Activated CD8-positive, alpha-beta memory T cell treated with anti-CD3 and anti-CD28 coated beads for 36 hours (primary cell): Measurements from ENCODE around the gene GUCY2D. TPM values are rescaled to one million over a fixed set of nuclear protein-coding genes. Genes with fewer than 3 reads are reported as not detected.
"Not testable (repeated sequence)": the region's sequence is repeated elsewhere in the genome, so short reads cannot be mapped to it uniquely, and the experiment has no call there.

Source experiments
- CTCF ChIA-PET: fragments of 350-600 bp; sonication (Branson Sonifier 250); formaldehyde crosslinking; loops from one replicate; lab custom pipeline; 2021; ENCODE audit warnings: antibody characterized with exemption; lab: Charles Lee
- POLR2A ChIA-PET: fragments of 350-600 bp; sonication (Branson Sonifier 250); formaldehyde crosslinking; loops from one replicate; lab custom pipeline; 2021; ENCODE audit warnings: antibody characterized with exemption; lab: Charles Lee
- total RNA-seq, 2 experiments: library from RNA; stranded (reverse); gene quantifications; one replicate each; pipeline ENCODE4 v1.2.3, GENCODE V29; 2021

Gene GUCY2D
- total RNA-seq, 2 experiments from 2014 or later = not detected

- CTCF ChIA-PET = interaction anchor here (0.8 kb wide), 1 partner anchor 22 kb away, joined by 4 read pairs; no protein-coding TSS in a partner anchor
- POLR2A ChIA-PET = no interaction called here
Measured at GRCh38 chr17:8012045-8012580, 9.7 kb downstream of the GUCY2D start.

GRCh38 chr17:8012996-8013640 lies 10.7 kb downstream of the GUCY2D start:
- CTCF ChIA-PET = no interaction called here

DNA sequence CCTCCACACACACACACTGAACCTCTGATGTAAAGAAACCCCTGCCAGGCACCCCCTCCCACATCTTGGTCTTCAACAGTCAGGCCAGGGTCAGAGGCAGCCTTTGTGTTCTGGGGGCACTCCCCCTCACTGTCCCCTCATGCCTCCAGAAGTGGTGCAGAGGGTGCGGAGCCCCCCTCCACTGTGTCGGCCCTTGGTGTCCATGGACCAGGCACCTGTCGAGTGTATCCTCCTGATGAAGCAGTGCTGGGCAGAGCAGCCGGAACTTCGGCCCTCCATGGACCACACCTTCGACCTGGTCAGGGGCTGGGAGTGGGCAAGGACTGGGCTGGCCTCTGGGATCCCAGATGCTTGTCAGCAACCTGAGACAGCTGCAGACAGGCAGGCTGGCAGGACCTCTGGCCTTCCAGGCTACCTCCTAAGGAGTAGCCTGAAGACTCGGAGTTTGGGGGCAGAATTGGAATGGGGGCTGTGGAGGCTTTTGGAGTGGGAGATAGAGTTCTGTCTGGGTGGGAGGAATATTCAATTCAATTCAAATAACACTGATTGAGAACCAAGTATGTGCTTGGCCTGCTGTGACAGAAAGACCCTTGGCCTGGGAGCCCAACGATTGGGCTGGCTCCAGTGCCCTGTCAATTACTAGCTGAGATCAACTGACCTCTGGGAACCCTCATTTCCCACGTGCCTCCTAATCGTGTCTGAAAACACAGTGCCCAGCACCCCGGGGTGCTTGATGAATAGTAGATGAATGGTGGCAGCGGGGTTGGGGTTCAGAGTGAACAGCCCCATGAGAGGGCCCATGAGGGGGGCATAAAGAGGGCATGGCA lies 11.5 kb downstream of the GUCY2D start:
- ChIA-PET POLR2A (no interaction called here), CTCF (interaction anchor here (0.8 kb wide), 1 partner anchor 27 kb away, joined by 3 read pairs; no protein-coding TSS in a partner anchor)

More at GRCh38 chr17:8012996-8013640, 10.7 kb downstream of the GUCY2D start:
- POLR2A ChIA-PET = no interaction called here

GRCh38 chr17:8014558-8014850 lies 12.1 kb downstream of the GUCY2D start:
- POLR2A ChIA-PET = interaction anchor here (0.5 kb wide), 1 partner anchor 16 kb away, joined by 5 read pairs; no protein-coding TSS in a partner anchor
- CTCF ChIA-PET = interaction anchor here (0.8 kb wide), 1 partner anchor 27 kb away, joined by 3 read pairs; no protein-coding TSS in a partner anchor

- POLR2A ChIA-PET = no interaction called here
- CTCF ChIA-PET = interaction anchor here (1.4 kb wide), 2 partner anchors 26 to 45 kb away, joined by 3 to 4 read pairs; no protein-coding TSS in a partner anchor
Measured at GRCh38 chr17:8015236-8015956, 13.0 kb downstream of the GUCY2D start.

GRCh38 chr17:8015957-8016631 lies 13.7 kb downstream of the GUCY2D start:
- CTCF ChIA-PET = interaction anchor here (1.4 to 3.3 kb wide), 3 partner anchors 25 to 44 kb away, joined by 3 to 14 read pairs (median 4); no protein-coding TSS in a partner anchor
- POLR2A ChIA-PET = no interaction called here

- CTCF ChIA-PET = interaction anchor here (0.7 to 3.3 kb wide), 6 partner anchors 11 to 335 kb away, joined by 3 to 14 read pairs (median 3); no protein-coding TSS in a partner anchor
- POLR2A ChIA-PET = no interaction called here
Measured at GRCh38 chr17:8016632-8017424, 14.4 kb downstream of the GUCY2D start.

GRCh38 chr17:8018436-8018835 lies 16.0 kb downstream of the GUCY2D start:
- POLR2A ChIA-PET = no interaction called here
- CTCF ChIA-PET = interaction anchor here (0.8 to 3.3 kb wide), 5 partner anchors 17 to 61 kb away, joined by 3 to 14 read pairs (median 3); no protein-coding TSS in a partner anchor

DNA sequence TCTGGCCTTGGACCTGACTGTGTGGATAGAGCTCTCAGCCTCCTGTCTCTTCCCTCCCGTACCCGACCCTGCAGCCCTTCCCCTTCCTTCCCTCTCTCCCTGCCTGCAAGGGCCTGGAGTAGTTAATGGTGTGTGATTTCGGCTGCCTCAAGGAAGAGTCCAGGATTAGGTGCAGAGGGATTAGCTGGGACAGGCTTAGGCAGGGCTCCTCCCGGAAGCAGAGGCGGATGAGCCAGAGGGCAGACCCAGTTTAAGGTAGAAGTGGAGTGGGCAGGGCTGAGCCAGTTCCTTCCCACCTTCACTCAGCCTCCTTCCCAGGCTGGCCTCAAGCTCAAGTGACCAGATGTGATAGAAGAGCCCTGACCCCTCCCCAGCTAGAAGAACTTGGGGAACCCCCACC lies 16.8 kb downstream of the GUCY2D start:
- POLR2A ChIA-PET = no interaction called here

DNA sequence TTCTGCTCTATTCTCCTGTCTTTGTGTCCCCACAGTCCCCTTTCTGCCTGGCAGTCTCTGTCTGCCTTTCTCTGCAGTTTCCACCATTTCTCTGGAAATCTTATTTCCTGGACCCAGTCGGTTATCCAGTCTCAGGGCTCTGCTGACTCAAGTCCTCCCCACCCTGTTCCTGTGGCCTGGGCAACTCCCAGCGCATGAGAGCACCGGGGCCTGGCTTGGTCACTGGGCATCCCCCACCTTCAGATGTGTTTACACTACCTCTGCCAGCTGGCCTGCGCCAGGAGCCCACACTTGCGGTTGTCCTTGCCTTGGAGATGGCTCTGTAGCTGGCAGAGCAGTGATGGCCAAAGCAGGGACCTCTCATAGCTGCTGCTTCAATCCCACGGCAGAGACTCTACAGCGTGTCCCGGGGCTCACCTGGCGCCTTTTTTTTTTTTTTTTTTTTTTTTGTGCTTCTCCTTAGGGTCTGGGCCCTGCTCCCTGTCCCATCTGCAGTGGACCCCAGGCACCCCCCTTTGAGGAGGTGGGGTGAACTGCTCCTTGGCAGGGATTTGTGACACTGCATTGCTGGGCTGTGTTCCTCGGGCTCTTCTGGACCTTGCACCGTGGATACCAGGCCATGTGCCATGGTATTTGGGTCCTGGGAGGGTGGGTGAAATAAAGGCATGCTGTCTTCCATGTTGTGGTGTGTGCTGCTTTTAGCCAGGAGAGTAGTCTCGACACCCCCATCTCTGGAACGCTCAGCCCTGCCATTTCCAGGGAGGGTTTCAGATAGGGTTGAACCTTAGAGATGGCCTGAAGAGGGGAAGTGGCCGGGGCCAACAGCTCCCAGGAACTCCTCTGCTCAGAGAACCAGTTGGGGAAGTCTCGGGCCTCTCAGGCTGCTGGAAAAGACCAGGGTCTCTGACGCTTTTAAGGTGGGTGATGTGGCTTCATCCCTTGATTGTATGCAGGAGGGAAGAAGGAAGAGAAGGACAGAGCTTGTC lies 17.5 kb downstream of the GUCY2D start:
- POLR2A ChIA-PET = no interaction called here
- CTCF ChIA-PET = no interaction called here

More for the DNA sequence above, 16.8 kb downstream of the GUCY2D start:
- CTCF ChIA-PET = interaction anchor here (0.8 to 3.3 kb wide), 3 partner anchors 16 to 38 kb away, joined by 3 to 14 read pairs (median 3); no protein-coding TSS in a partner anchor

DNA sequence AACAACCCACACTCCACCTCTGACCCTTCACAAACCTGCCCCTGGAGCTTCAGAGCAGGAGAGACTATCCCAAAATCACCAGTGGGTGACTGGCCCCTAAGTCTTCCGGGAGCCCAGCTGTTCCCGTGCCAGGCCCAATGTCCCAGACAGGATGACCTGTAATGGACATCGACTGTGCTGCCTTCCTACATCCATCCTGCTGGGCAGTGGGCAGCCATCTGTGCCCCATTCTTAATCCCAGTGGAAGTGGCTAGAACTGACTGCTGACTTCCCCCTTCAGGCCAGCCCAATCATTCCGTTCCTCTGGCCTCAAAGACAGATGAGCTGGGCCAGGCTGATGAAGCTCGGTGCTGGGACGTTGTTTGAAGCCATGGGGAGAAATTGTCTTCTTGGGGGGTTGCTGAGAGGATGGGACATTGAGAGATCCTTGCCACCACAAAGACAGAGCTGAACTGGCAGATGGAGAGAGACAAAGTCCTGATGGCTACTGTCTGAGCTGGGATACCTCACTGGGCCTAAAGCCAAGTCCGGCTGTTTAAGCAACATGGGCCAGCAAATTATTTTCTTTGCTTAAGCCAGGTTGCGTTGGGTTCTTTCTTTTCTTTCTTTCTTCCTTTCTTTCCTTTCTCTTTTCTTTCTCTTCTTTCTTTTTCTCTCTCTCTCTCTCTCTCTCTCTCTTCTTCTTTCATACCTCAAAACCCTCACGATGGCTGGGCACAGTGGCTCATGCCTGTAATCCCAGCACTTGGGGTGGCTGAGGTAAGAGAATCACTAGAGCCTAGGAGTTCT lies 18.6 kb downstream of the GUCY2D start:
- POLR2A ChIA-PET = no interaction called here
- CTCF ChIA-PET = interaction anchor here (0.6 to 1.1 kb wide), 2 partner anchors 20 to 30 kb away, joined by 3 read pairs; no protein-coding TSS in a partner anchor

DNA sequence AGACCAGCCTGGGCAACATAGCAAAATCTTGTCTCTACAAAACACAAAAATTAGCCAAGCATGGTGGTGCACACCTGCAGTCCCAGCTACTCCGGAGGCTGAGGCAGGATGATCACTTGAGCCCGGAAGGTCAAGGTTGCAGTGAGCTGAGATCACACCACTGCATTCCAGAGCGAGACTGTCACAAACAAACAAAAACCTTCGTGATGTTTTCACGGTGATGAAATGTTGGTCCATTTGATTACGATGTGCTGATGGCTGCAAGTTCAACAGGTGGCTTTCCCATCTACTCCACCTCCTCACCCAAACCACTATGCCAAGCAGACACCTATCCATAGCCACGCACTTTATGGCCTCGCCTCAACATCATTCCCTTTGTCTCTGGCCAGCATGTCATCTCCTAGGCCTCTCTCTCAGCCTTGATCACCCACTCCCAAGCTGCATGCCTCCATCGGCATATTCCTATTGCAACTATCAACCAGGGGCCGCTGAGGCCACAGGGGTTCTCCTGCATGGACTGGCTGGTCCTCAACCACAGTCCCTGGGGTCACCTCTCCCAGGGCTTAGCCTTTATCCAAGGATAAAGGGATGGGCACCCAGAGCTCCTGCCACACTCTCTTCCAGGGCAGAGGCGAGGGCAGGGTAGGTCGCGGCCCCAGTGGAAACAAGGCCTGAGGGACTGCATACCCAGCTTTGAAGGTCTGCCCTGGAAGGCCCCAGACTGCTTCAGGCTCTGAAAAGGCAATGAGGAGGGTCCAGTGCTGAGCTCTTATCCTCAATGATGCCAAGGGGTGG lies 19.3 kb downstream of the GUCY2D start:
- CTCF ChIA-PET = interaction anchor here (0.6 to 1.1 kb wide), 3 partner anchors 20 to 29 kb away, joined by 3 read pairs; no protein-coding TSS in a partner anchor
- POLR2A ChIA-PET = no interaction called here

DNA sequence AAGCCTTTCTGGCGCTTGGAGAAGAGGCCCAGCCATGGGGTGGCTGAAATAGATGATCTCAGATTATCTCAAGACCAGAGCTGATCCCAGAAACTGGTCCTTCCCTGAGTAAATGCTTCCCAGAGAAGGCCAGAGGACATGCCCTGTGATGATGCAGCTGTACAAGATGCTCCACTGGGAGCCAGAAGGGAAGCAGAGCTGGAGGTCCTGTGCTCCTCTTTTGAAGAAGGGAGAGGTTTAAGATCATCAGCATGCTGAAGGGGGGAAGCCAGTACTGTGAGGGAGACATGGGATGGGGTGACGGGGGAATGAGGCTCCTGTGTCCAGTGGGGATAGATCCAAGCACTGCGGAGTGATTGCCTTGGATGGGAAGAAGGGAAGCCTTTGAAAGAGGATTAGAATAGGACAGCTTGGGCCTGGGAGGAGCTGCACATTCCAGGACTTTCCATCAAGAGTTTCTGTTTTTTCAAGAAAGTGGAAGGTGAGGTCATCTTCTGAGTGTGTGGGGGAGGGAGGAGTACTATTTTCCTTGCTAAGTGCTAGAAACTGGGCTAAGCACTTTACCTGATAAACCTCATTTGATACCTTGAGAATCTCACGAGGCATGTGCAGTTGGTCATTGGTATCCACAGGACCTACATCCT lies 20.1 kb downstream of the GUCY2D start:
- CTCF ChIA-PET = interaction anchor here (1.0 kb wide), 1 partner anchor 22 kb away, joined by 3 read pairs; no protein-coding TSS in a partner anchor

DNA sequence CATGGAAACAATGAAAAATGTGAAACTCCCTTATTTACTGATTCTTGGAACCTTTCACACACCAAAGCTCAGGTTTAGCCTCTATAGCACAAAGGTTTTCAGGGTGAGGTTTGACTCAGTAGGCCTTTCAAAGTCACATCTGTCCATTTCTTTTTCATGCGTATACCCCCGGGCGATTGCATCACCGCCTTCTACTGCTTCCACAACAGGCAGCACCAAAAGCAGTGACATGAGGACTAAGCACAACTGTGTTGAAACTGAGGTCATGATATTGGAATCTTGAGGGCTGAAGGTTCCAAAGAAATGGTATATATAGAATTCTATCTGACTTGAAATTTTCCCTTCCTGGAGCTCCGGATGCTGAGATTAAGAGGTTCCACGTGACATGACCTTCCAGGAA lies 21.7 kb downstream of the GUCY2D start:
- POLR2A ChIA-PET = not testable (repeated sequence)

More for the DNA sequence above, 20.1 kb downstream of the GUCY2D start:
- POLR2A ChIA-PET = no interaction called here

More for the DNA sequence above, 21.7 kb downstream of the GUCY2D start:
- CTCF ChIA-PET = not testable (repeated sequence)
